HepG2 (cell line): ENCODE data around the gene ACSF3. TPM values are rescaled to one million over a fixed set of nuclear protein-coding genes. Genes with fewer than 3 reads are reported as not detected.
A peak's percentile ranks its signal among the peaks of the same experiment; 100 is the strongest.

ENCODE experiments used
- ARID3A ChIP-seq: IDR thresholded peaks from 2 replicates; pipeline ENCODE4 v1.6.1; 2012; ENCODE audit warnings: low read depth, low read length, improper control_type of control experiment
- ARNT2 ChIP-seq: sonication (generic); formaldehyde crosslinking; IDR thresholded peaks from 2 replicates; pipeline ENCODE4 v1.8.0; 2022; ENCODE audit warnings: mild to moderate bottlenecking, low read depth, missing genetic modification reagents, moderate library complexity
- FOXA3 ChIP-seq: IDR thresholded peaks from 2 replicates; pipeline ENCODE4 v1.6.1; 2016; ENCODE audit warnings: missing genetic modification reagents, missing compliant biosample characterization
- FOXO4 ChIP-seq: sonication (generic); formaldehyde crosslinking; conservative IDR thresholded peaks from 2 replicates; pipeline ENCODE4 v1.8.1; 2023; ENCODE audit warnings: missing genetic modification reagents
- HBP1 ChIP-seq: IDR thresholded peaks from 2 replicates; pipeline ENCODE4 v1.6.1; 2016; ENCODE audit warnings: low read depth, control low read depth
- LCORL ChIP-seq, 2 experiments: fragments of 450-650 bp in 1 of 2; sonication (generic) in 1 of 2; formaldehyde crosslinking in 1 of 2; IDR thresholded peaks; 2 replicates each; pipeline versions ENCODE4 v1.5.0 to v1.6.1; 2017 to 2020; ENCODE audit warnings: antibody characterized with exemption in 1 of 2, missing genetic modification reagents in 1 of 2
- MED1 ChIP-seq: sonication (generic); formaldehyde crosslinking; IDR thresholded peaks from 2 replicates; pipeline ENCODE4 v1.4.0; 2020; ENCODE audit warnings: missing genetic modification reagents
- PCBP1 ChIP-seq: fragments of 200-400 bp; formaldehyde crosslinking; IDR thresholded peaks from 2 replicates; pipeline ENCODE4 v1.6.1; 2017; ENCODE audit warnings: mild to moderate bottlenecking, low read depth, low read length, borderline replicate concordance
- TARDBP ChIP-seq: sonication (generic); formaldehyde crosslinking; IDR thresholded peaks from 2 replicates; pipeline ENCODE4 v1.8.0; 2022; ENCODE audit warnings: mild to moderate bottlenecking, missing genetic modification reagents
- ZNF101 ChIP-seq: sonication (generic); formaldehyde crosslinking; IDR thresholded peaks from 2 replicates; pipeline ENCODE4 v1.4.0; 2020; ENCODE audit warnings: mild to moderate bottlenecking, low read depth, missing genetic modification reagents, borderline replicate concordance
- ZNF34 ChIP-seq: sonication (generic); formaldehyde crosslinking; IDR thresholded peaks from 2 replicates; pipeline ENCODE4 v1.4.0; 2020; ENCODE audit warnings: mild to moderate bottlenecking, missing genetic modification reagents, borderline replicate concordance
- ZNF543 ChIP-seq: sonication (generic); formaldehyde crosslinking; IDR thresholded peaks from 2 replicates; pipeline ENCODE4 v1.4.0; 2020; ENCODE audit warnings: mild to moderate bottlenecking, missing genetic modification reagents
- ZNF589 ChIP-seq: sonication (generic); formaldehyde crosslinking; conservative IDR thresholded peaks from 2 replicates; pipeline ENCODE4 v1.8.0; 2022; ENCODE audit warnings: mild to moderate bottlenecking, moderate library complexity, missing genetic modification reagents
- ZNF7 ChIP-seq: IDR thresholded peaks from 2 replicates; pipeline ENCODE4 v1.6.1; 2016; ENCODE audit warnings: missing biosample characterization, missing genetic modification reagents
- ZNF761 ChIP-seq: sonication (generic); formaldehyde crosslinking; conservative IDR thresholded peaks from 2 replicates; pipeline ENCODE4 v1.4.0; 2020; ENCODE audit warnings: mild to moderate bottlenecking, missing genetic modification reagents
- ZNF83 ChIP-seq: sonication (generic); formaldehyde crosslinking; IDR thresholded peaks from 2 replicates; pipeline ENCODE4 v1.4.0; 2020; ENCODE audit warnings: missing genetic modification reagents, mild to moderate bottlenecking, borderline replicate concordance
- polyA plus RNA-seq, 8 experiments: library from polyadenylated mRNA; depleted of rRNA in 3 of 8; stranded (reverse) in 7 of 8; unstranded in 1 of 8; fragments of >200 nt; fragmentation: Illumina TruSeq in 4 of 8; extraction: Trizol in 4 of 8; gene quantifications; 2 replicates each; pipeline versions ENCODE4 v1.2.1 to v1.2.3, GENCODE V29; 2011 to 2016; ENCODE audit warnings: low read depth in 4 of 8, missing spikeins in 1 of 8, mixed read lengths in 1 of 8; ENCODE audit not compliant: insufficient read depth in 1 of 8
- total RNA-seq, 5 experiments: library from RNA; depleted of rRNA; stranded (reverse); fragments of >200 nt; fragmentation: Illumina TruSeq; extraction: Trizol; gene quantifications; 2 replicates each; pipeline ENCODE4 v1.2.3, GENCODE V29; 2016; ENCODE audit warnings: low read depth in 1 of 5
- TF ChIP-seq, protein P1 (sequence below): sonication (generic); formaldehyde crosslinking; IDR thresholded peaks from 2 replicates; pipeline ENCODE4 v1.9.0; 2022; ENCODE audit warnings: low read depth, missing genetic modification reagents

The ACSF3 gene
- total and polyA plus RNA-seq, 2 of the 13 experiments (the other 11 are each of a cell fraction or from before 2014, with no cell fraction given): 14.9 to 30.6 TPM

- TF ChIP-seq, protein P1, sequence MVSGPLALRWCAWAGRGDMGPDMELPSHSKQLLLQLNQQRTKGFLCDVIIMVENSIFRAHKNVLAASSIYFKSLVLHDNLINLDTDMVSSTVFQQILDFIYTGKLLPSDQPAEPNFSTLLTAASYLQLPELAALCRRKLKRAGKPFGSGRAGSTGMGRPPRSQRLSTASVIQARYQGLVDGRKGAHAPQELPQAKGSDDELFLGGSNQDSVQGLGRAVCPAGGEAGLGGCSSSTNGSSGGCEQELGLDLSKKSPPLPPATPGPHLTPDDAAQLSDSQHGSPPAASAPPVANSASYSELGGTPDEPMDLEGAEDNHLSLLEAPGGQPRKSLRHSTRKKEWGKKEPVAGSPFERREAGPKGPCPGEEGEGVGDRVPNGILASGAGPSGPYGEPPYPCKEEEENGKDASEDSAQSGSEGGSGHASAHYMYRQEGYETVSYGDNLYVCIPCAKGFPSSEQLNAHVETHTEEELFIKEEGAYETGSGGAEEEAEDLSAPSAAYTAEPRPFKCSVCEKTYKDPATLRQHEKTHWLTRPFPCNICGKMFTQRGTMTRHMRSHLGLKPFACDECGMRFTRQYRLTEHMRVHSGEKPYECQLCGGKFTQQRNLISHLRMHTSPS (CRISPR knock-in tag): peak; percentile 45; the same call in 1 of the 2 replicates
- TF ChIP-seq LCORL (IDR thresholded peaks at IDR 0.05) (no peak), LCORL (CRISPR knock-in tag; IDR thresholded peaks at IDR 0.05) (no peak), HBP1 (CRISPR knock-in tag) (no peak), ZNF589 (no peak), ZNF543 (no peak), ZNF761 (CRISPR knock-in tag) (no peak), ZNF7 (no peak), ARNT2 (CRISPR knock-in tag) (no peak), ZNF83 (CRISPR knock-in tag) (0 out of 2 replicates have a peak, but pooled peaks have one; percentile 7), ARID3A (no peak), ZNF34 (CRISPR knock-in tag) (no peak), FOXA3 (CRISPR knock-in tag) (no peak), PCBP1 (0 out of 2 replicates have a peak, but pooled peaks have one; percentile 13), ZNF101 (no peak), MED1 (CRISPR knock-in tag) (no peak), TARDBP (no peak), FOXO4 (CRISPR knock-in tag) (no peak)
Observed at GRCh38 chr16:89176147-89176690, 82.6 kb downstream of the ACSF3 start (continued).
